Measurements from ENCODE around the gene DPP7.

The DPP7 gene

DNA sequence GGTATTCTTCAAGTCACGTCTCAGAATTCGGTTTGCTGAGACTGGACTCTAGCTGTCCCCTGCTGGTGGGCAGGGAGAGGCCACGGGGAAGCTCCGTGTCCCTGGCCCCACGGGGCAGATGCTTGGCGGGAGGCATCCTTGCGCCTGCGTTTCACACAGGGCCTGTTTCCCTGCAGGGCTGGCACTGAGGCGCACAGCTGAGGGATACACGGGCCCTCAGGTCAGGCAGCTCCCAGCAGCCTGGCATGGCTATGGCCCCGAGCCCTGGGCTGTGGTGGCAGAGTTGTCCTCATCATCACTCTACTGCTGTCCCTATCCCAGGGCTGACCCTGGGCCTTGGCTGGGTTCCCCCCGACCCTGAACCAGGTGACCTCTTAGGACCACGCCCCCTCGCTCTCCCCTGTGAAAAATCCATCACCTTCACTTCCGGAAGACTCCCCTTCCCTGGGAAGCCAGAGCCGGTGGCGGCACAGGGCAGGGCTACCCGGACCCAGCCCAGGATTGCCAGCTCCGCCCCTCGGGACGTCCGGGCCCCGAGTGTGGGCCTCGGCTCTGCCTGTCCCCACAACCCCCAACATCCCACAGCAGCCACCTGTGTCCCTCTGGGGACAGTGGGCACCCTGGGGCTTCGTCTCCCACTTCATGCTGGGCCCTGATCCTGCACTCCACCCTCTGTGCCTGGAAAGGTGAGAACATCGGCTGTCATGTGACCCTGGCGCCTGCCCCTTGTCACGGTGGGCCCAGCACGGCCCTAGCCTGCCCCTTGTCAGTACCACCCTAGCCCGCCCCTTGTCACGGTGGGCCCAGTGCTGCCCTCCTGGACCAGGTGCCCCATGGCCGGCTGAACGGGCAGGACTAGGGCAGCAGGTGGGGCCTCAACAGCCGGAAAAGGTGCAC, 5.0 kb downstream of the DPP7 start:
- Histone ChIP-seq H3K4me1 (ENCODE audit: control insufficient read depth, insufficient read depth, low read length) (no peaks in the 10 kb centered on the region), H3K27ac (ENCODE audit: extremely low read depth, low read depth, low read length) (no peak overlapping the region), H3K36me3 (ENCODE audit: control insufficient read depth in 2 of 2, insufficient read depth in 1 of 2, low read length in 2 of 2) (peaks cover 0 to 52% of the 10 kb centered on the region in 2 experiments; a peak in 1 of 3 replicates), H3K4me3 (ENCODE audit: low read depth, low read length) (no peak overlapping the region), H3K9me3 (ENCODE audit: control insufficient read depth, insufficient read depth, low read depth, low read length) (no peaks in the 10 kb centered on the region)
- POLR2A ChIA-PET = interaction anchor here (1.0 kb wide), 1 partner anchor 114 kb away, joined by 3 read pairs; no protein-coding TSS in a partner anchor
- CTCF ChIA-PET = interaction anchor here (0.9 to 1.2 kb wide), 4 partner anchors 7 to 81 kb away, joined by 3 to 5 read pairs (median 3); partner anchors contain the start of gene NPDC1
- TF ChIP-seq, protein P1, sequence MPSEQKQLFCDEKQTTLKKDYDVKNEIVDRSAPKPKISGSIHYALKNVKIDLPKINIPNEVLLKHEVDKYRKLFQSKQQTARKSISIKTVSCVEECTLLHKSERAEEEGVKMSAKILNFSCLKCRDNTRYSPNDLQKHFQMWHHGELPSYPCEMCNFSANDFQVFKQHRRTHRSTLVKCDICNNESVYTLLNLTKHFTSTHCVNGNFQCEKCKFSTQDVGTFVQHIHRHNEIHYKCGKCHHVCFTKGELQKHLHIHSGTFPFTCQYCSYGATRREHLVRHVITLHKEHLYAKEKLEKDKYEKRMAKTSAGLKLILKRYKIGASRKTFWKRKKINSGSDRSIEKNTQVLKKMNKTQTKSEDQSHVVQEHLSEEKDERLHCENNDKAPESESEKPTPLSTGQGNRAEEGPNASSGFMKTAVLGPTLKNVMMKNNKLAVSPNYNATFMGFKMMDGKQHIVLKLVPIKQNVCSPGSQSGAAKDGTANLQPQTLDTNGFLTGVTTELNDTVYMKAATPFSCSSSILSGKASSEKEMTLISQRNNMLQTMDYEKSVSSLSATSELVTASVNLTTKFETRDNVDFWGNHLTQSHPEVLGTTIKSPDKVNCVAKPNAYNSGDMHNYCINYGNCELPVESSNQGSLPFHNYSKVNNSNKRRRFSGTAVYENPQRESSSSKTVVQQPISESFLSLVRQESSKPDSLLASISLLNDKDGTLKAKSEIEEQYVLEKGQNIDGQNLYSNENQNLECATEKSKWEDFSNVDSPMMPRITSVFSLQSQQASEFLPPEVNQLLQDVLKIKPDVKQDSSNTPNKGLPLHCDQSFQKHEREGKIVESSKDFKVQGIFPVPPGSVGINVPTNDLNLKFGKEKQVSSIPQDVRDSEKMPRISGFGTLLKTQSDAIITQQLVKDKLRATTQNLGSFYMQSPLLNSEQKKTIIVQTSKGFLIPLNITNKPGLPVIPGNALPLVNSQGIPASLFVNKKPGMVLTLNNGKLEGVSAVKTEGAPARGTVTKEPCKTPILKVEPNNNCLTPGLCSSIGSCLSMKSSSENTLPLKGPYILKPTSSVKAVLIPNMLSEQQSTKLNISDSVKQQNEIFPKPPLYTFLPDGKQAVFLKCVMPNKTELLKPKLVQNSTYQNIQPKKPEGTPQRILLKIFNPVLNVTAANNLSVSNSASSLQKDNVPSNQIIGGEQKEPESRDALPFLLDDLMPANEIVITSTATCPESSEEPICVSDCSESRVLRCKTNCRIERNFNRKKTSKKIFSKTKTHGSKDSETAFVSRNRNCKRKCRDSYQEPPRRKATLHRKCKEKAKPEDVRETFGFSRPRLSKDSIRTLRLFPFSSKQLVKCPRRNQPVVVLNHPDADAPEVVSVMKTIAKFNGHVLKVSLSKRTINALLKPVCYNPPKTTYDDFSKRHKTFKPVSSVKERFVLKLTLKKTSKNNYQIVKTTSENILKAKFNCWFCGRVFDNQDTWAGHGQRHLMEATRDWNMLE (tag by site-specific recombination; conservative IDR thresholded peaks at IDR 0.05; ENCODE audit: low read depth) = no peak
- TF ChIP-seq MZF1 (tag by site-specific recombination; IDR thresholded peaks at IDR 0.05; ENCODE audit: borderline replicate concordance) (no peak), KLF9 (tag by site-specific recombination; IDR thresholded peaks at IDR 0.05; ENCODE audit: low read depth) (0 out of 2 replicates have a peak, but pooled peaks have one; percentile 43)

DNA sequence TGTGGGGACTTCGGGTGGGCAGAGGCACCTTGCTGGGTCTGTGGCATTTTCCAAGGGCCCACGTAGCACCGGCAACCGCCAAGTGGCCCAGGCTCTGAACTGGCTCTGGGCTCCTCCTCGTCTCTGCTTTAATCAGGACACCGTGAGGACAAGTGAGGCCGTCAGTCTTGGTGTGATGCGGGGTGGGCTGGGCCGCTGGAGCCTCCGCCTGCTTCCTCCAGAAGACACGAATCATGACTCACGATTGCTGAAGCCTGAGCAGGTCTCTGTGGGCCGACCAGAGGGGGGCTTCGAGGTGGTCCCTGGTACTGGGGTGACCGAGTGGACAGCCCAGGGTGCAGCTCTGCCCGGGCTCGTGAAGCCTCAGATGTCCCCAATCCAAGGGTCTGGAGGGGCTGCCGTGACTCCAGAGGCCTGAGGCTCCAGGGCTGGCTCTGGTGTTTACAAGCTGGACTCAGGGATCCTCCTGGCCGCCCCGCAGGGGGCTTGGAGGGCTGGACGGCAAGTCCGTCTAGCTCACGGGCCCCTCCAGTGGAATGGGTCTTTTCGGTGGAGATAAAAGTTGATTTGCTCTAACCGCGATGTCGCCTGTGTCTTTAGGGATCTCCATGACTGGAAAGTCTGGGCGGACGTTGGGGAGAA, 5.8 kb downstream of the DPP7 start:
- H3K9me3 ChIP-seq (ENCODE audit: control insufficient read depth, insufficient read depth, low read depth, low read length) = no peaks in the 10 kb centered on the region
- POLR2A ChIA-PET = interaction anchor here (1.0 to 1.6 kb wide), 2 partner anchors 22 to 115 kb away, joined by 3 to 4 read pairs; partner anchors contain the start of gene MAN1B1
- TF ChIP-seq ZNF311 (tag by site-specific recombination; IDR thresholded peaks at IDR 0.05; ENCODE audit: borderline replicate concordance) = no peak
- no peak for TF ChIP-seq ZFP69B (tag by site-specific recombination; IDR thresholded peaks at IDR 0.05)
- TF ChIP-seq ZNF660 (tag by site-specific recombination; IDR thresholded peaks at IDR 0.05) = no peak
- no peak for TF ChIP-seq GLI4 (tag by site-specific recombination; IDR thresholded peaks at IDR 0.05)
- no peak for TF ChIP-seq ZNF561 (tag by site-specific recombination; IDR thresholded peaks at IDR 0.05; ENCODE audit: borderline replicate concordance)
- TF ChIP-seq ZNF707 (tag by site-specific recombination; IDR thresholded peaks at IDR 0.05) = no peak
- no peak for TF ChIP-seq ZNF792 (tag by site-specific recombination; IDR thresholded peaks at IDR 0.05)
- no peak for TF ChIP-seq ZFP41 (tag by site-specific recombination; IDR thresholded peaks at IDR 0.05; ENCODE audit: borderline replicate concordance)
- TF ChIP-seq, protein P2, sequence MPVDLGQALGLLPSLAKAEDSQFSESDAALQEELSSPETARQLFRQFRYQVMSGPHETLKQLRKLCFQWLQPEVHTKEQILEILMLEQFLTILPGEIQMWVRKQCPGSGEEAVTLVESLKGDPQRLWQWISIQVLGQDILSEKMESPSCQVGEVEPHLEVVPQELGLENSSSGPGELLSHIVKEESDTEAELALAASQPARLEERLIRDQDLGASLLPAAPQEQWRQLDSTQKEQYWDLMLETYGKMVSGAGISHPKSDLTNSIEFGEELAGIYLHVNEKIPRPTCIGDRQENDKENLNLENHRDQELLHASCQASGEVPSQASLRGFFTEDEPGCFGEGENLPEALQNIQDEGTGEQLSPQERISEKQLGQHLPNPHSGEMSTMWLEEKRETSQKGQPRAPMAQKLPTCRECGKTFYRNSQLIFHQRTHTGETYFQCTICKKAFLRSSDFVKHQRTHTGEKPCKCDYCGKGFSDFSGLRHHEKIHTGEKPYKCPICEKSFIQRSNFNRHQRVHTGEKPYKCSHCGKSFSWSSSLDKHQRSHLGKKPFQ (tag by site-specific recombination; IDR thresholded peaks at IDR 0.05) = no peak
- TF ChIP-seq ZNF426 (tag by site-specific recombination; IDR thresholded peaks at IDR 0.05) = no peak
- TF ChIP-seq ZNF501 (tag by site-specific recombination; IDR thresholded peaks at IDR 0.05) = no peak
- TF ChIP-seq KLF1 (tag by site-specific recombination; IDR thresholded peaks at IDR 0.05) = no peak
- H3K27ac ChIP-seq (ENCODE audit: extremely low read depth, low read depth, low read length) = no peak overlapping the region
- no peaks in the 10 kb centered on the region for H3K4me1 ChIP-seq (ENCODE audit: control insufficient read depth, insufficient read depth, low read length)
- H3K36me3 ChIP-seq (ENCODE audit: control insufficient read depth in 2 of 2, insufficient read depth in 1 of 2, low read length in 2 of 2) = peaks cover 0 to 59% of the 10 kb centered on the region in 2 experiments; a peak in 1 of 3 replicates
- CTCF ChIA-PET = interaction anchor here (0.6 to 1.2 kb wide), 5 partner anchors 8 to 133 kb away, joined by 3 to 5 read pairs (median 3); partner anchors contain the start of gene NPDC1
- H3K4me3 ChIP-seq (ENCODE audit: low read depth, low read length) = no peak overlapping the region
